ENCODE measurements around the gene SCG5.

GRCh38 chr15:32668942-32669341 is 27.4 kb downstream of the SCG5 start:
- no peak for TF ChIP-seq MAX (IDR thresholded peaks at IDR 0.05; ENCODE audit: low read depth)
- TF ChIP-seq CTCF (IDR thresholded peaks at IDR 0.05): no peak
- no peak for TF ChIP-seq GABPA (IDR thresholded peaks at IDR 0.05; ENCODE audit: low read depth)
- TF ChIP-seq YY1 (IDR thresholded peaks at IDR 0.05; ENCODE audit: low read depth): no peak
- no peak for TF ChIP-seq NFIC (IDR thresholded peaks at IDR 0.05; ENCODE audit: borderline replicate concordance)
- TF ChIP-seq TCF12 (IDR thresholded peaks at IDR 0.05): no peak
- TF ChIP-seq POLR2AphosphoS5 (IDR thresholded peaks at IDR 0.05; ENCODE audit: low read depth, low read length): no peak
- no peak for TF ChIP-seq REST (IDR thresholded peaks at IDR 0.05; ENCODE audit: low read depth, low read length)
- TF ChIP-seq FOSL2 (IDR thresholded peaks at IDR 0.05; ENCODE audit: borderline replicate concordance, low read depth): no peak
- no peak for TF ChIP-seq SMC3 (IDR thresholded peaks at IDR 0.05; ENCODE audit: low read depth, low read length)

All from SK-N-SH (cell line).